NCI-H345 treated with DMSO at 0.1 percent for 48 hours (cell line): Measurements from ENCODE around the gene JOSD1.
A peak's percentile ranks its signal among the peaks of the same experiment; 100 is the strongest.

Experiments
- DNase-seq: peaks from one replicate; lab custom pipeline; 2025; ENCODE audit not compliant: unreplicated experiment; lab: John Stamatoyannopoulos, UW

JOSD1 gene

GRCh38 chr22:38733724-38734381 is 33.1 kb upstream of the JOSD1 start:
- peak; percentile 40 for DNase-seq

GRCh38 chr22:38733329-38733723 is 32.6 kb upstream of the JOSD1 start:
- DNase-seq: no peak

DNA sequence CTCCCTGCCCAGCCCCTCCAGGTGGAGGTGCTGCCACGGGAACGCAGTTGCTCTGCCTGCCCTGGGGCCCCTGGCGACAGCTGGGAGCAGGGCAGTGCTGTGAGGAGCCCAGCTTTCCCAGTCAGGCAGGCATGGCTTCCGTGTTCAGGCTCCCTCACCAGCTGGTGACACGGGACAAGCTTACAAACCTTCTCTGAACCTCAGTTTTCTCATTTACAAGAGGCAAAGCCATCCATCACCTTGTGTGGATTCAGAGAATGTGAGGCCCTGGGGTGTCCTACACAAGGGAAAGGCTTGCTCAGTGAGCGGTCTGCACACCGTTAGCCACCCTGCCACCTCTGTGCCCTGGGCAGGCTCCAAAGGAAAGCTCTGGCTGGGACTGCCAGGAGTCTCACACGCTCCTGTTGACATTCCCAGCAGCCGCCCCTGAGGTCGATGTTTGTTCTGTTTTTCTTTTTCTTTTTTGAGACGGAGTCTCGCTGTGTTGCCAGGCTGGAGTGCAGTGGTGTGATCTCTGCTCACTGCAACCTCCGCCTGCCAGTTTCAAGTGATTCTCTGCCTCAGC is 31.6 kb upstream of the JOSD1 start:
- peak; percentile 32 for DNase-seq

- no peak for DNase-seq
Measured at GRCh38 chr22:38731703-38732161, 31.0 kb upstream of the JOSD1 start.

DNA sequence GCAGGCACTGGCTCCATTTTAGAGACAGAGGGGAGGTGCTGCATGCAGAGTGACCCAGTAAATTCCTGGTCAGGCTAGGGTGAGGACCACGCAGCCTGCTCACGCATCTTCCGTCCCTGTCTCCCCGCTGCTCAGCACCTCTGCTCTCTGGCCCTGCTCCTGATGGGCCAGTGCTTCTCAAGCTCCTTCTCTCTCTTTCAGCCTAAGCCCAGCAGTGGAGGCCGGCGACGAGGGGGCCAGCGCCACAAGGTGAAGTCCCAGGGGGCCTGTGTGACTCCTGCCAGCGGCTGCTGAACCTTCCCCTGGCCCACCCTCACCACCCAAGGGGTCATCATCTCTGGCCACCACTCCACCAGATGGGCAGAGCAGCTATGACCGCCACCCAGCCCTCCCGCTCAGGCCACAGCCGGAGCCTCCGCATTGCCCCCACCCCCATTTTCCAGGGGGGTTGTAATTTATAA is 29.7 kb upstream of the JOSD1 start:
- DNase-seq: no peak

DNA sequence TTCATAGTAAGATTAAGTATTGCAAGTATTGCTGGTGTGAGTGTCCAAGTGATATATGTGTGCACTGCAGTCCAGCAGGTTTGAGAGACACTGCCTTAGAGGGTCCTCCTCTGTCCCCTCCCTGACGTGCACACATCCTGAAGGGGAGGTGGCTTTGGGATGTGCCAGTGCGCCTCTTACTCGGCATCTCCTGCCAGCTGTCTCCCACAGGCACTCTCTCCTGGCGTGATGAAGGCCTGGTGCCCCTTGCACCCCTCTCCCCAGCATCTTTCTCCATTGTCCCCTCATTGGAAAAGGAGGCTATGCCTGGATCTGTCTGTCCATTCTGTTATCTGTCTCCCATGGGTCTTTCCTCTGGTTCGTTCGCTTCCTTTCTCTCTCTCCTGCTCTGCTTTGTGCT is 29.2 kb upstream of the JOSD1 start:
- no peak for DNase-seq

DNA sequence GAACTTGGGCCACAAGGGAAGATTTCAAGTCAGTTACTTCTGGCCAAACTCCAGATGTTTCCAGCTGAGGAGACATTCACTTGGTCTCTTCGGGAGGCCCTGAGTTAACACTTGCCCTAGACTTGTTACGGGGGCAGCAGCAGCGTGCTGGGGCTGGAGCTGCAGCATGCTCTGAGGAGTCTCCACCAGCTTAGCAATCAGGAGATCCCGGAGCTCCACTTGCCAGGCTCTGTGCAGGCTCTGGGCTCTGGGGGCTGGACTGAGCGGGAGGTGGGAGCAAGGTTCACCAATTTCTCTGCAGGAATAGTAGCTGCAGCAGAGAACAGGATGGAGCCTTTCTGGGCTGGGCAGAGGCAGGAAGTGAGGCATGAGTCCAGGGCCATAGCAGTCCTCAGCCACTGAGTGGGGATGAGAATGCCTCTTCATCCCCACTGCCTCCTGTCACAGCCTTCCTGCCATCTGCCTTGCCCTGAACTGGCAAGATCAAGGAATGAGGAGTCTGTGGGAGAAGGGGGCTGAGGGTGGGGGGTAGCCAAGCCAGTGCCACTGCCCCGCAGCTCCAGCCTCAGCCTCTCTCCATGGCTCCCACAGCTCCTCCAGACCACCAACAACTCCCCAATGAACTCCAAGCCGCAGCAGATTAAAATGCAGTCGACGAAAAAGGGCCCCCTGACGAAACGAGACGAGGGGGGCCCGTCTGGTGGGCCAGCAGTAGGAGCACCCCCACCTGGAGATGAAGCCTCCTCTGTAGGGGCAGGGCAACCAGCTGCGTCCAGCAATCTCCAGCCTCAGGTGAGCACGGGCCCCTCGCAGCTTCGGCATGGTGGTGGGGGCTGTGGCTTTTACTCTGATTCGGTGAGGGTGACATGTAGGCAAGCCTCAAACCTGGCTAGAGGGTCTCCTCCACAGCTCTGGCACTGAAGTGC is 28.4 kb upstream of the JOSD1 start:
- DNase-seq: no peak

- DNase-seq: no peak
Measured at GRCh38 chr22:38727530-38728451, 27.0 kb upstream of the JOSD1 start.

DNA sequence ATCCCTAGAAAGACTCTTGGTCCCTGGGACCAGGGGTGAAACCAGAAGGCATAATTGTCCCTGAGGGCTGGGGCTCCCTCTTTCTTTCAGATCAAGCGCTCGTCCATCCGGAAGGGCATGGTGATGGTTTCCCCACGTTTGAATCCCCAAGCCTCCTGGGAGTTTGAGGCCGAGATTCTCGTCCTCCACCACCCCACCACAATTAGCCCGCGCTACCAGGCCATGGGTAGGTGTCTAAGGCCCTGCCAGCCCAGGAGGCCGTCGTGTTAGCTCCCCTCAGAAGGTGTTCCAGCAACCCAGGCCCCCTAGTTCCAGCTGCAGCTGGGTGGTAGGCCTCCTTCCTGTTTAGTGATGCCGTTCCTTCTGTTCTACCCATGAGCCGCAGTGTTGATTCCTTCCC is 26.4 kb upstream of the JOSD1 start:
- no peak for DNase-seq

DNA sequence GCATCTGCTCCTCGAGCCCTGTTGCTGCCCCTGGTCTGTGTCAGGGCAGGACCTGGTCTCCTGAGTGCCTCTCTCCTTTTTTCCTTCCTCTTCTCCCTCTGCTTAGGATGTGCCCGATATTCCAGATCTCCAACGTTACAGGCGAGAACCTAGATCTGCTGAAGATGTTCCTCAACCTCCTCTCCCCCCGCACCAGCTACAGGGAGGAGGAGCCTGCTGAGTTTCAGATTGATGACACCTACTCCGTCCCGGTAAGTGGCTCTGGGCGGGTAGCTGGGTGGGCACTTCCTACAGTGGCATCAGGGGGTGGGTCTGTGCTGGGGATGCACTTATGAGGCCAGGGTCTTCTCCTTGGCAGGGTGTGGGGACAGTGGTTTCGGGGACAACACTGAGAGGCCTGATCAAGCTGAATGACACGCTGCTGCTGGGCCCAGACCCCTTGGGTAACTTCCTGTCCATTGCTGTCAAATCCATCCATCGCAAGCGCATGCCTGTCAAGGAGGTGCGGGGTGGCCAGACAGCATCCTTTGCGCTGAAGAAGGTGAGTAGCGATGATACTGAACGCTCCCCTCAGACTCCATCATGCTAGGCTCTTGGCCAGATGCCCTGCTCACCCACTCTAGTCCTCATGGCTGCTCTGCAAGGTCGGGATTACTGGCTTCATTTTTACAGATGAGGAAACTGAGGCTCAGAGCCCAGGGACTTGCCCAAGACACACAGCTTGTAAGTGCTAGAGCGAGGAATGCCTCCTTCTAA is 25.3 kb upstream of the JOSD1 start:
- no peak for DNase-seq

DNA sequence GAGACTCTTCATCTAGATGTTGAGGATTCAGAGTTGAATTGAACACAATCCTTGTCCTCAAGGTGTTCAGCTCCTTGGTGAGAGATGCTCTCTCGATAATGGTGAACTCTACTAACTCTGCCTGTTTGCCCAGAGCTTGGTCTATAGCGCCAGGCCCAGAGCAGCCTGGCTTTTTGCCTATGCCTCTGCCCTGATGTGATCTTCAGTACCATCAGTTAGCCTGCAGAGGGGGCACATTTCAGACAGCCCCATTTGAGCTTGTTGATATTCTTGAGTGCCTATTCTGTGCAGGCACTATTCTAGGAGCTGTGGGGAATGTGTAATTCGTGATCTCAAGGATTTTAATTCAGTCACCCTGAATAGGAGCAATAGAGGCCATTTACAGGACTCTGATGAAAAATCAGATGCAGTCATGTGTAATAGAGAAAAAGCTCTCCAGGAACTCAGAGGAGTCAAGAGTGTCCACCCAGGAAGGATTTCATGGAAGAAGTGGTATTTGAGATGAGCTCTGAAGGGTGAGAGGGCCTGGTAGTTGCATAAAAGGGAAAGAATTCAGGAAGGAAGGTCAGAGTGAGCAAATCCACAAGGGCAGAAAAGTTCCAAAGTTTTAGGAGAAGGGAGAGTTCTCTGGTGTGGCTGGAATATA is 24.3 kb upstream of the JOSD1 start:
- no peak for DNase-seq

DNA sequence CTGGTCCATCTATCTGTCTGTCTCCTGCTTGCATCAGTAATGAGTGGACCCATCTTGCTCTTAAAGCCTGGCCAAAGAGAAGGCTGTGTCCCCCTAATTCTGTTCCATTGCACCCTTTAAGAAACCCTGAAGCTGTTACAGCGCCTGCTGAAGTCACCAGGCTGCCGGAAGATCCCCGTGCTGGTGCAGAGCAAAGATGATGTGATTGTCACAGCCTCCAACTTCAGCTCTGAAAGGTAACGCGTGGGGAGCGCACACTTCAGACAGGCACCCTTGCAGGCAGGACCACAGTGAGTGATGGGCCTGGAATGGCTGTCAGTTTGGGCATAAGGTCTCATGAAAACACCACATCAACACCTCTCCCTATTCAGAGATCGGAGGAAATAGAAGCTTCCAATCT is 23.4 kb upstream of the JOSD1 start:
- DNase-seq: no peak

DNA sequence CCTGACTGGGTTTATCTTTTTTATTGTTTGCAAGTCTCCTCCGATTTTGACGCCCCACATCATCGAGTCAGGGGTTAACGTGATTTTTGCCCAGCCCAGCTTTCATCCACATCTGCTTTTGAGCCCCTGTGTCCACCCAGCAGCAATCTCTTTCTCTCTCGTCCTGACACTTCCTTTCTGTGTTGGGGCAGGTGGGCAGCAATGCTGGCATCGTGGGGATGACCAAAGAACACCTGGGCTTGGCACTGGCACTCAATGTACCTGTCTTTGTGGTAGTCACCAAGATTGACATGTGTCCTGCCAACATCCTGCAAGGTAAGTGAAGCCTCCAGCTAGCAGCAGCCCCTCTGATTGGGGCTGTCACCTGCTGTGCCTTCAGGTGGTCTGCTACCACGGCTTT is 20.8 kb upstream of the JOSD1 start:
- DNase-seq: no peak

DNA sequence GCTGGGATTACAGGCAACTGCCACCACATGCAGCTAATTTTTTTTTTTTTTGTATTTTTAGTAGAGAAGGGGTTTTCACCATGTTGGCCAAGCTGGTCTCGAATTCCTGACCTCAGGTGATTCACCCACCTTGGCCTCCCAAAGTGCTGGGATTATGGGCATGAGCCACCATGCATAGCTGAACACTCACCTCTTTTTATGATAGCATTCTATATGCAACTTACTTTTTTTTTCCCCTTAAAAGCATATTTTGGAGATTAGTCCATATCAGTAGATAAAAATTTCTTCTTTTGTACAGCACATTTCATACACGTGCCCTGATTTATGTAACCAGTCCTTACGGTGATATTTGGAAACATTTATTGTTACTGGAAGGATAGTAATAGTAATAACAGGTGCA is 19.6 kb upstream of the JOSD1 start:
- DNase-seq: no peak

GRCh38 chr22:38719196-38719595 is 18.5 kb upstream of the JOSD1 start:
- DNase-seq: no peak

- no peak for DNase-seq
Measured at GRCh38 chr22:38718414-38718813, 17.7 kb upstream of the JOSD1 start.

DNA sequence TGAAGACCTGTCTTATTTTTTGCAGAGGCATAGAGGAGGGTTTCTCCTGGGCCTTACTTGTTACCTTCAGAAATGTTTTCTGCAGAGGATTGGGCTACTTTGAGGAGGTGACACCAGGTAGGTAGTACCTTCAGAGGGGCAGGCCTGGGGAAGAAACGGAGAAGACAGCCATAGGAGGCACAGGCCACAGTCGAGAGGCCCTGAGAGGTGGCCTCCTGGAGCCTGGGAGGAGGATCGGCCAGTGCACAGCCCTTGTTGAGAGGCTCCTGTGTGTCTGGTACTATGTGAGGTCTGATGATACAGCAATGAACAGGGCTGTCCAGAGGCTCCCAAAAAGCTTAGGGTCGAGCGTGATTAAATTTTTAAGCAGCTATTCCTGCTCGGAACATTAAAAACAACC is 16.5 kb upstream of the JOSD1 start:
- DNase-seq: no peak

DNA sequence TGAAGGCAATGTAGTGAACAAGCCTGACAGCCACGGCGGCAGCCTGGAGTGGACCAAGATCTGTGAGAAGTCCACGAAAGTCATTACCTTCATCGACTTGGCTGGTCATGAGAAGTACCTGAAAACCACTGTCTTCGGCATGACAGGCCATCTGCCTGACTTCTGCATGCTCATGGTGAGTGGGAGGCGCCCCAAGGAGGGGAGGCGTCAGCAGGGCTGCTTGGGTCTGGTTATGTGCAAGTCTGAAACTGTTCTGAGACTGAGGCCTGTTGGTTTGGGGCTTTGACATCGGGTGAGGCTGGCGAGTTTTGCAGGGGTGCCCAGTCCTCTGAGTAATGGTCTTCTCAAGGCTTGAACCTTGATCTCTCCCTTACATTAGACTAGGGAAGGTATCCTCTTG is 16.1 kb upstream of the JOSD1 start:
- DNase-seq: no peak

GRCh38 chr22:38716271-38716670 is 15.5 kb upstream of the JOSD1 start:
- no peak for DNase-seq

GRCh38 chr22:38715852-38716251 is 15.1 kb upstream of the JOSD1 start:
- no peak for DNase-seq
